Measurements from ENCODE around the gene FCRL4. TPM values are rescaled to one million over a fixed set of nuclear protein-coding genes. Genes with fewer than 3 reads are reported as not detected.
"Not testable (repeated sequence)": the region's sequence is repeated elsewhere in the genome, so short reads cannot be mapped to it uniquely, and the experiment has no call there.

Gene FCRL4
- total RNA-seq, 2 donors from 2014 or later, result 0.28 TPM; not detected in 1

GRCh38 chr1:157566484-157567300 lies 31.2 kb downstream of the FCRL4 start:
- intact Hi-C loops (cut with DNase I, micrococcal nuclease), result no loop called here
- DNase-seq (no peak), ATAC-seq (no peak)

GRCh38 chr1:157562515-157562914 lies 35.4 kb downstream of the FCRL4 start:
- intact Hi-C loops (cut with DNase I, micrococcal nuclease), result no loop called here
- DNase-seq (no peak), ATAC-seq (no peak)

- intact Hi-C loops (cut with DNase I, micrococcal nuclease), result no loop called here
Measured at GRCh38 chr1:157558119-157558518, 39.8 kb downstream of the FCRL4 start.

GRCh38 chr1:157551694-157552693 lies 45.9 kb downstream of the FCRL4 start, which contains the start of gene FCRL5:
Gene FCRL5 (minus strand): TSS chr1:157552515. CDS start chr1:157552362, 153 bp downstream.
- DNase-seq (no peak), ATAC-seq (no peak)
- intact Hi-C loops (cut with DNase I, micrococcal nuclease), result no loop called here

More at GRCh38 chr1:157558119-157558518, 39.8 kb downstream of the FCRL4 start:
- ATAC-seq (no peak), DNase-seq (no peak)

GRCh38 chr1:157548081-157548480 lies 49.8 kb downstream of the FCRL4 start:
- DNase-seq; intact Hi-C loops (cut with DNase I, micrococcal nuclease); ATAC-seq: not testable (repeated sequence)

GRCh38 chr1:157542676-157543075 lies 55.2 kb downstream of the FCRL4 start:
- intact Hi-C loops (cut with DNase I, micrococcal nuclease), result no loop called here
- DNase-seq (no peak), ATAC-seq (no peak)

GRCh38 chr1:157540852-157541251 lies 57.0 kb downstream of the FCRL4 start:
- intact Hi-C loops (cut with DNase I, micrococcal nuclease), result no loop called here
- ATAC-seq (no peak), DNase-seq (no peak)

- no peak for ATAC-seq
- DNase-seq, result no peak
- intact Hi-C loops (cut with DNase I, micrococcal nuclease), result no loop called here
Measured at GRCh38 chr1:157540160-157540748, 57.6 kb downstream of the FCRL4 start.

GRCh38 chr1:157539568-157539967 lies 58.3 kb downstream of the FCRL4 start:
- no peak for ATAC-seq
- intact Hi-C loops (cut with DNase I, micrococcal nuclease), result no loop called here
- DNase-seq, result no peak

- intact Hi-C loops (cut with DNase I, micrococcal nuclease), result no loop called here
- ATAC-seq (no peak), DNase-seq (no peak)
Measured at GRCh38 chr1:157532569-157532968, 65.3 kb downstream of the FCRL4 start.

GRCh38 chr1:157523774-157524493 lies 74.0 kb downstream of the FCRL4 start:
- DNase-seq (peak in 1 of 2 donors; percentile 46), ATAC-seq (no peak)
- intact Hi-C loops (cut with DNase I, micrococcal nuclease), result no loop called here

Other genes with a start within 250 kb of the FCRL4 start
- 1 to 10 TPM; 2.2 to 4.5 TPM for gene FCRL5, start 45.6 kb downstream of the FCRL4 start, total RNA-seq
- gene FCRL3, start 102.7 kb upstream of the FCRL4 start, total RNA-seq, result under 1 TPM; 0.27 to 0.53 TPM
- gene FCRL2, start 179.0 kb upstream of the FCRL4 start, total RNA-seq, result 1 to 10 TPM; 1.1 to 1.2 TPM
- 1 to 10 TPM in 1 of 2 donors, under 1 TPM in 1; 0.61 to 1.5 TPM for gene FCRL1, start 222.0 kb upstream of the FCRL4 start, total RNA-seq
- under 1 TPM in 1 of 2 donors, not detected in 1; 0.27 TPM for gene CD5L, start 243.7 kb upstream of the FCRL4 start, total RNA-seq

All from left colon (tissue), 2 donors.